GM21723 (cell line): ENCODE data around the gene THSD7A.
"Not testable (repeated sequence)": the region's sequence is repeated elsewhere in the genome, so short reads cannot be mapped to it uniquely, and the experiment has no call there.

ENCODE experiments used
- ATAC-seq: cut with Tn5 transposase; IDR thresholded peaks from one replicate; pipeline ENCODE4 v1.9.1; 2021; ENCODE audit warnings: mild to moderate bottlenecking, moderate library complexity; ENCODE audit not compliant: unreplicated experiment

Gene THSD7A

DNA sequence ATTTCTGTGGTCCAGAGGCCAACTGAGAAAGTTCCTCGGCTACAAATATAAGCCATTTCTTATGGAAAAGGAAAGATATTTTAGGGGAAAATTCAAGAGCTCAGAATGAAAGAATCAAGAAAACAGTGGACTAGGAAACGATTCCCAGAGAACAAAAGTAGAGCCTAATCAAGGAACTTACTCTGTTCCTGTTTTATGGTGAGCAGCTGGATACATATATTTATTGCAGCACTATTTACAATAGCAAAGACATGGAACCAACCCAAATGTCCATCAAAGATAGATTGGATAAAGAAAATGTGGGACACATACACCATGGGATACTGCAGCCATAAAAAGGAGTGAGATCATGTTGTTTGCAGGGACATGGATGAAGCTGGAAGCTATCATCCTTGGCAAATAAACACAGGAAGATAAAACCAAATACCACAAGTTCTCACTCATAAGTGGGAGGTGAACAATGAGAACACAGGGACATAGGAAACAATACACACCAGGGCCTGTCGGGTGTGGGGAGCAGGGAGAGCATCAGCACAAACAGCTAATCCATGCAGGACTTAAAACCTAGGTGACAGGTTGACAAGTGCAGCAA is 298.7 kb downstream of the THSD7A start:
- no peak for ATAC-seq

DNA sequence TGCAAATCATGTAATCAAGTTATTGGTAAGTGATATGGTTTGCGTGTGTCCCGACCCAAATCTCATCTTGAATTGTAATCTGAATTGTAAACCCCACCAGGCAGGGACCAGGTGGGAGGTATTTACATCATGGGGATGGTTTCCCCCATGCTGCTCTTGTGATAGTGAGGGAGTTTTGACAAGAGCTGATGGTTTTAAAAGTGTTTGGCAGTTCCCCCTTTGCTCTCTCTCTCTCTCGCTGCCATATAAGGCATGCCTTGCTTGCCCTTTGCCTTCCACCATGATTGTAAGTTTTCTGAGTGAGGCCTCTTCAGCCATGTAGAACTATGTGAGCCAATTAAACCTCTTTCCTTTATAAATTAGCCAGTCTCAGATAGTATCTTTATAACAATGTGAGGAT is 302.6 kb downstream of the THSD7A start:
- no peak for ATAC-seq

DNA sequence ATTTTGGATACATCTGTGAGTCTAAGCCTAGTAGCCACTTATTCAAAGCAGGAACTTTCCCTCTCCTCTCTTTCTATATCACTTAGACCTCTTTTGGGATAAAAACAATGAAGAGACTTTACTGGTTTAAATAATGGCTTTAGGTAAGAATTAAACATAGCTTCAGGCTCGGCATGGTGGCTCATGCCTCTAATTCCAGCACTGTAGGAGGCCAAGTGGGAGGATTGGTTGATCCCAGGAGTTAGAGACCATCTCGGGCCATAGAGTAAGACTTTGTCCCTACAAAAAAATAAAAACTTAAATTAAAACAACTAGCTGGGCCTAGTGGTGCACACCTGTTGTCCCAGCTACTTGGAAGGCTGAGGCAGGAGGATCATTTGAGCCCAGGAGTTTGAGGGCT is 304.3 kb downstream of the THSD7A start:
- no peak for ATAC-seq

DNA sequence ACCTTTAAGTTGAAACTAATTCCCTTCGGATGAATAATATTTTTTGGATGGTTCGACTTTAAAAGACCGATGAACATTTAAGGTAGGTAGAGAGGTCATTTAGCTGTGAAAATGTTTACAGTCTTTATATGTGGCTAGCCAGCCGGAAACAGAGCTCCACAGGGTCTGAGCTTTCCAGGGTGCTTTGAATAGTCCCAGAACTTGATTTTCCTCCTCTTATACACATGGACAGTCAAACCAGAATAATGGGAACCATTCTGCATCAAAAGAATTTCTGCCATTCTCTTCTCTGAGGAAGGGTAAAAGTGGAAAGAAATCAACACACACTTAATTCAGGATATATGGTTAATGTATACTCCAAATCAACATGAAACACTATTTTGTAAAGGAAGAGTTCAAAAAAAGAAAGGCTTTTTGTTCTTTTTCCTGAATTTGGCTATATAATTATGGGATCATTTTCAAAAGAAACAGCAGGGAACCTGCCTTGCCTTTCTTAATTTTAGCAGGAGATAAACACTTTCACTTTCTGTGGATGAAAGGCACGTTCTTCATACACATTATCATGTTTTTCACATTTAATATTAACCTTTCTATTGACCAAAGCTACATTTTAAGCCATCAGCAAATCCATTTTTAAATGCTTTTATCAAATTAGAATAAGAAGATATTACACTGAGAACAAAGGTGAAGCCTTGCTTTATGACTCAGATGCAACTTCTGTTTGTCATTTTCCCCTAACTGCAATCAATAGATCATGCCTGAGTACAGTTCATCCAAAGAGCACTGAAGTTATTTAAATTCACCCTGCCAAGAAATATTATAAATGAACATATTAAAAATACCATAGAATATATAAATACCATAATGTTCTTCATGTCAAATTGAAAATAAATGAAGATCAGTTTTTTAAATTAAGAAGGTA is 307.3 kb downstream of the THSD7A start:
- no peak for ATAC-seq

DNA sequence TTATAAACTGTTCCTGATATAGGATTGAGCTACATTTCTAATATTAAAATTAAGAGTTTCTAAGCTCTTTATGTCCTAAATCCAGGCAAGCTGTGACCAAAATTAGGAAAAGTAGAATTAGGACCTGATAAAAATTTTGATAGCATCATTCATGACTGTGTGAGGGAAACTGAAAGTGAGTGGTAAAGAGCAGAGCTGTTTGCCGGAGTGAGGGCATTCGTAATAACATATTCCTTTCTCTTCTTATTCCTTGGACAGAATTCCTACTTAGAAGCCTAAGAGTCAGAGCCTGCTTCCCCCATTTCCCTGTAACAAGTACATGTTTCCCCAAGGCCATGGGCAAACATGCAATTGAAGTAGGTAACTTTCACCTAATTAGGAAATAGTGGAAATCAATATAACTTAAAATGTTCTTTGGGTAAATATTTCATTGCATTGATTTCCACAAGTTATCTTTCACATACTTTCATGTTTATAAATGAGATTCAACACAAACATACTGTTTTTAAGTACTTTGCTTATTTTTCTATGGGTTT is 310.0 kb downstream of the THSD7A start:
- not testable (repeated sequence) for ATAC-seq

DNA sequence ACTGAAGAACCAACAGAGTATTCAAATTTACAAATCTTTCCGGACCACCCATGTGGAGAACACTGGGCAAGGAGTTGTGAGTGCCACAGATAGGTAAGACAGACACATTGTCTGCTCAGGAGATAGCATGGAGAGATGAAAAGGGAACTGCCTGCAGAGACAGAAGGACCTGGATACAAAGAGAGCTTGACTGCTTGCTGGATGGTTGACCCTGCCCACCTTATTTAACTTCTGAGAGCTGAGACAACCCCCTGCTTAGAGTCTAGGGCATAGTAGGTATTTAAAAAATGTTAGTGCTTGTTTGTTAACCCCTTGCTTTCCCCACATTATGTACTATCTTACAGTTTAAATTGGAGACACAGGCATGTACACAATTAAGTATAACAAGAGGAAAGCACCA is 314.1 kb downstream of the THSD7A start:
- no peak for ATAC-seq

DNA sequence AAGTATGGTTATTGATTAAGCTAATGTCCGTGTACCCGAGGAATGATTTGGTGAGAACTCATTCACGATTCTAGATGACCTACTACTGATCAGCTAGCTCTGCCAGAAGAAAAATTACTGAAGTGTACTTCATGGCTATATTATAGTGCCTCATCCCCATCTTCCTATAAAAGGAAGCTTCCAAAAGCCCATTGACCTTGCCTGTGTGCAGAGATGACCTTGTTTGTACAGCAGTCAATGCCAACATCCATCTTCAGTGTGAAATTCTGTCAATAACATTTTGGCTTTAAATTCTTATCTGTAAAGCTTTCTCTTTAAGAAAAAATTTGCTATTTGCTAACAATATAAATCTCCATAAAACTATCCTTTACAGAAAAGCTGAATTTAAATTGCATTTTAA is 315.7 kb downstream of the THSD7A start:
- no peak for ATAC-seq

DNA sequence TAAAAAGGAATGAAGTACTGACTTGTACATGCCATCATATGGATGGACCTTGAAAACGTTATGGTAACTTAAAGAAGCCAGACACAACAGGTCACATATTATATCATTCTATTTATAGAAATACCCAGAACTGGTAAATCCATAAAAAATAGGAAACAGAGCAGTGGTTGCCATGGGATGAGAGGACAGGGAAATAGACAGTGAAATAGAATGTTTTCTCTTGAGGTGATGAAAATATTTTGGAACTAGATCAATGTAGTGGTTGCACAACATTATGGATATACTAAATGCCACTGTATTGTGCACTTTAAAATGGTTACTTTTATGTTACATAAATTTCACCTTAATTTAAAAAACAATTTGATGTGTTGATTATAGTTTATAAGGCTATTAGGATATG is 318.5 kb downstream of the THSD7A start:
- no peak for ATAC-seq

DNA sequence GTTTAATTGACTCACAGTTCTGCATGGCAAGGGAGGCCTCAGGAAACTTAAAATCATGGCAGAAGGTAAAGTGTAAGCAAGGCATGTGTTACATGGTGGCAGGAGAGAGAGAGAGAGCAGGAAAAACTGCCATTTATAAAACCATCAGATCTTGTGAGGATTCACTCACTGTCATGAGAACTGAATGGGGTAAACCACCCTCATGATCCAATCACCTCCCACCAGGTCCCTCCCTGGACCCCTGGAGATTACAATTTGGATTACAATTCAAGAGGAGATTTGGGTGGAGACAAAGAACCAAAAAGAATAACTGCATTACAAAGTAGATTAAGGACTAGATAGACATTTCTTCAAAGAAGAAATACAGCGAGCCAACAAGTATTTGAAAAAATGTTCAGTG is 324.1 kb downstream of the THSD7A start:
- no peak for ATAC-seq

DNA sequence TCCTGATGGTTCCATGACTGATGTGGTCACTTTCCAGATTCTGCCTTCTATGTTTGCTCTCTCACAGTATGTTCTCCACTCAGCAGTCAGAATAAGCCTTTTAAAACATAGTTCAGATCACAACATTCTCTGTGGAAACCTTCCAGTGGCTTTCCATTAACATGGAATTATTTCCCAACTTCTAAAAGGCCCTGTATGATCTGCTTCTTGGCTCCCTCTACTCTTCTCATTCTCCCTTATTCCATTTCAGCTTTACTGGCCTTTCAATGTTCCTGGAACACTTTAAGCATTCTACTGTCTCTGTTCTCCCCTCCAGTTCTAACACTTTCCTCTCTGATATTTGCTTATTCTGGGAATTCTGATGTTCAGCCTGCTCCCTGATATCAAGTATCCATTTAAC is 325.6 kb downstream of the THSD7A start:
- no peak for ATAC-seq

DNA sequence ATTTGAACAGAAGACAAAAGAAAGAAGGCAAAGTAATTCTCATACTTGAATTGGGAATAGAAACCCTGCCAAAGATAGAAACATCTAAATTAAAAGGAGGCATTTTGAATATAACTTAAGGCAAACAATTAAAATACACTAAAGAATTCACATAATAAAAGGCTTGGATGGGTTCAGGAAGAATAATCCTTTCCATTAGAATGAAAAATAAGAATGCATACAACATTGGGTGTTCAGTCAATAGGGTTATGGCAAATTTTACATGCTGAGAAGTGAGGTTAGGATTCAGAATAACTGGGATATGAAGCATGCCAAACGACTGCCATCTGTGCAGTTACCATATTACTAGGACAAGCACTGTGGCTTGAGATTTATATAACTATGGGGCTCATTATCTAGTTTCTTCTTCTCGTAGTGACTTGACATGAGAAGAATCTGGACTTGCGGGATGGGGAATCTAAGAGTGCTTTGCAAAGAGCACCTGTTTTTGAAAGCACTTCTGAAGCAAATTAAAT is 326.5 kb downstream of the THSD7A start:
- ATAC-seq: no peak

DNA sequence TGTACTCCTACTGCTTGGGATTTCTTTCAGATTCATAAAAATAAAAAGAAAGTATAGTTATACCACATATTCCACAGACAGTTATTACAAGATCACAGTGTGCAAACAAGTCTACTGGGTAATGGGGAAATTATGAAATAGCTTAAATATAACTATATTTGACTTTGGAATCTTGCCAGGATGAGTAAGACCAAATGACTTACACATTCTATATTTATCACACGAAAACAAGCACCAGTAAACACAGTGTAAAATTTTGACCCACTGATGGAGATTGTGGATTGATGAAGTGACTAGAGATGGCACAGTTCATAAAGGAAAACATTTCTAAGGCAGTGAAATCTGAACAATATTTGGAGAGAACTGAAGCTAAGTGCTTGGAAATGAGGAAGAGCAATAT is 339.7 kb downstream of the THSD7A start:
- ATAC-seq: no peak

DNA sequence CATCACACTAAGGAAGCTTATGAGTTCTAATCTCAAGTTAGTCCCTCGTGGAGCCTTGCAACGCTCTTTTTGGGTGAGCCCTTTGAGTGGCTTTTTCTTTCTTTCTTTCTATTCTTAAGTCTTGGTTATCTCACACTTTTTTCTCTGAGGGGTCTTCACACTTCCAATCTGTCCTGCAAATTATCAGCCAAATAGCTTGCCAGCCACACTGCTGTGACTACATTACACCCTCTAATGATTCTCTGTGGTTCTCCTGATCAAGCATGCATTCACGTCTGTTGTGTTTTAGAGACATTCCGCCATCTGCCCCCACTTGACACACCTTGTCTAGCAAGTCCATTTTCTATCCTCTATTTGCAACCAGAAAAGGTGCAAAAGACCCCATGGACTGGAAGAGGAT is 340.2 kb downstream of the THSD7A start:
- ATAC-seq: no peak

DNA sequence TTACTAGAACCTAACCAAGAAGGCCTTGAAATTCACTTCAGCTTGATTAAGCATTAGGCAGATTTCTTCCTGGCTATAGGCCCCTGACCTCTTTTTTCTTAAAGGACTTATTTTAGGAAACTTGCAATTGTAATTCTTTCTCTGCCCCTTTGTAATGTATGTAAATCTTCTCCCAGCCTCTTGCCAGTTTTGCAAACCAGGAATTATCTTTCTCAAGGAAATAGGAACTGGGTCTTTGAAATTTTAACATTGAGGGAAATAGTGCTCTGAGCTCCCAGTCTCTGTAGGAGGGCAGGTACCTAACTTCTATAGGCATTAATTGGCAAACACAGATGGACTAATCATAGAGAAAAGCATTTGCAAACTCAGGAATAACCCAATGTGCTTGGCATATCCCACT is 342.7 kb downstream of the THSD7A start:
- no peak for ATAC-seq

DNA sequence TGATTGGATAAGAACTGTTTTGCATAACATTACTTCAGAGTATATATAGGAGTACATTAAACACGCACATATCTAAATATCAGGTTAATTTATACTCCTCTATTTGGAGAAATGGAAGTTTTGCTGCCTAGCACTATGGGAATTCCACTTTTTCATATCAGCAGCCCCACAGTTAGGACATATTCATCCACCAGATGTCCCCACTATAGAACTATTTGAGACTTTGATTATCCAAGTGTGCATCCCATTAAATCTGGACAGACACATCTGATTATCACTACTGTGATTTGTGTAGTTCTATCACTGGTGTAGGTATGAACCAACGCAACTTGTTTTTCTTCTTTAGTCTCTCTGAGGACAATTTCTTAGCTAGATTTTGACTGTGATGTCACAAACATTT is 345.7 kb downstream of the THSD7A start:
- no peak for ATAC-seq

DNA sequence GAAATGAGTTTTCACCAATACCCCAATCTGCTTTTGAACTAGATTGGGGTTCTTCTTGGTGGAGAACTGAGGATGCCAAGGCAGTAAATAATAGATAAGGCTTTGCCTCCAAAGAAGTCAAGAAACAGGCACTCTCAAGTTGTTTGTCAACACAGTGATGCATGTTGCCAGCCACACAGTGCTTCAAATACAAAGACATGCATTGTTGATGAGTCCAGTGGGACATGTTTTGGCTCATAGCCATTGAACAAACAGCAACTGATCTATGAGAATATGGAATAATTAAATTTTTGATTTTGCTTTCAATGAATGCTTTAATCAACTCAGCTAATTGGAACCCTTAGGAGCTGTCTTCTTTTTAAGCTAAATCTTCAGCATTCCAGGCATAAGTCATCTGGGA is 346.4 kb downstream of the THSD7A start:
- no peak for ATAC-seq

DNA sequence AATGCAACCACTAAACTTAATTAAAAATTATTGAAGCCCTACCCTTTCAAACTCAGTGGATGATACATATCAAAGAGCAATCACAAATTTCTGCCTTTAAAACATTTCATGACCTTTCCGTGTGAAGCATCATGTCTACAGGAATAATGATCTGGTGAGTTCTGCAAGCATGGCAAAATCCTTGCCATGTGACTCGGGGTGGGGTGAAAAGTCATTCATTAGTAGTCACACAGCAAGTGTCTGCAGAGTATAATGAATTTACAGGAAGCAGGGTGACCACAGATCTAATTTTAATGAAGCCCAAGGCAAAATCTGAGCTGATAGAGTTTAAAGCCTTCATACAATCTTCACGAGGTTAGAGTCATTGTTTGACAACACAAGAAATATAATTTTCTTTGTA is 351.9 kb downstream of the THSD7A start:
- ATAC-seq: no peak

DNA sequence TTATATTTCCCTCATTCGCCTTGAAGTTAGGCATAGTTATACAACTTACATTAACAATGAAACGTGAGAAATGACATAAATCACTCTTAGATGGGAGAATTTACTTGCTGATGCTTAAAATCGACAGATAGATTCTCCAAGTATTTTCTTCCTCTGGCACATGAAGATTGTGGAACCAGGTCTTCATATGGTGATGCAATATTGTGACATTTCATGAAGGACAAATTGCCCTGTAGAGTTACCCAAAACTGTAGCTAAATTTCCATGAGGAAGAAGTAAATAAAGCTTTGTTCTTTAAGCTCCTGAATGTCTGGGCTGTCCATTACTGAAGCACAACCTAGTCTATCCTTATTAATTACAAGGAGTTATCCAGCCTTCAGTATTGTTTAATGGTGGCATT is 353.1 kb downstream of the THSD7A start:
- no peak for ATAC-seq

DNA sequence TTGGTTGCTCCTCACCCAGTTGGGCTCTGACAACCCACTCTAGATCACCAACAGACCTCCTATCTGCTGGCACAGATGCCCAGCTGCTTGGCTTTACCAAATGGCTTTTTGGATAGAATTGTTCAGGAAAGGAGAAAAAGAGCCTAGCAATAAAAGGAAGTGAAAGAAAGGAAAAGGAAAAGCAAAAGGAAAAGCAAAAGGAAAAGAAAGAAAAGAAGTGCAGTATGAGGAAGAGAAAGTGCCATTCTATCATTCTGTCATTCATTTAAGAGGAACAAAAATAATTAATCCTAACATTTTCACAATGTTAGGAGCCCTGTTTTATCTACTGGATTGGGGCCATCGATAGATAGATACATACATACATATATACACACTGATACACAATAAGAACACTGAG is 353.6 kb downstream of the THSD7A start:
- no peak for ATAC-seq

DNA sequence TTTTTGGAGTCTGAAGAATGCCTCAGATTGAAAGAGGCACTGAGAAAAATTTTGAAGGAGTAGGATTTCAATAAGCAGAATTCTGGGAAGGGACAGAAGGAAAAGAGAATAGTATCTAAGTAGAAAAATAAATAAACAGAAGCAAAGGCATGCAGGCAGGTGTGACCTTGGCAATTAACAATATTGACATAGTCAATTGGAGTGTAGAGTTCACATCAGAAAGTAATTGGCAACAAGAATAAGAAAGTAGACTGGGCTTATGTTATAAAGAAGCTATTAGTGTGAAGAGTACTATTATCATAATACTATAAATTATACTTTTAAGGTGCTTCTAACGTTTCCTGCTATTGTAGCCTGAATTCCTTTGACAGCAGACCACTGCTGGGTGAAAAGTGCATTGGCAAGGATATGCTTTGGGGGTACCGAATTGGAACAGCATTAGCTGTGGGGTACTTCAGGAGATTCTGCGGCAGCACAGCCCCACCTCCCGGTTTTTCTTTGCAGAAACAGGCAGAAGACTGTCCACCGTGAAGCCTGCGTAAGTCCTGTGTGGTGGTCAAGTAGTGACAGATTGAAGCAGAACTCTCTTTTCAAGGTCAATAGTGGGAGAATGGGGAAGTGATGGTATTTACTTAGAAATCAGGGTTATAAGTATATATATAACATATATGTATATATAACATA is 357.0 kb downstream of the THSD7A start:
- ATAC-seq: no peak

DNA sequence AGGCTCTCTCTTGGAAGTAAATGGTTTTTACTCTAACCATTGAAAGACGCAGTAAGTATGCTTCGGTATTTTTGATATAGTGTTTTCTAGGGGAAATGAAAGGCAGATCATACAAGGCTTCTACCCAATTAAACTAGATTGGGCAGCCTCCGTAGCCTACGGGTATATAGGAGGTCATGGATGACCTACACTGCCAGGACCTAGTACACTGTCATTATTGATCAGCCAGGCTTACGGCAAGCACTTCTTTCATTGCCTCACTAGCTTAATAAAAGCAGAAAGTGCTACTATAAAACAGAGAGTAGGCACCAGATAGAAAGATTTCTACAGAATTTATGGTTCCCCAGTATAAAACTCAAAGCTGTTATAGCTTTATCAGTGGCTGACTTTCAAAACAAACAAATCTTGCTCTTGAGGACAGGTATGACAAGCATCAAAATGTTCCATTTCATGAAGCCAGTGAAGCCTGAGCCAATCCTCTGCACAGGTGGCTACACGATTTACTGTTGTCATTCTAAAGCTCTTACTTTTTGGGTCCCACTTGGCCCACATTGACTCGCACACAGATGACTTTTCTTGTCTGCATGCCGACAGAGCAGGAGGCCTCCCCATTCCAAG is 358.1 kb downstream of the THSD7A start:
- no peak for ATAC-seq
